WERI-Rb-1 (cell line): ENCODE measurements around the gene NMUR2.
A peak's percentile ranks its signal among the peaks of the same experiment; 100 is the strongest.

ENCODE experiments used
- DNase-seq: peaks from one replicate; pipeline ENCODE4 v3.0.0-alpha.2; 2020
- H3K27ac ChIP-seq: fragments of 250-450 bp; sonication (Bioruptor Pico); 2 replicates; pipeline ENCODE4 v1.5.1; 2020; ENCODE audit warnings: mild to moderate bottlenecking, moderate library complexity
- H3K27me3 ChIP-seq: fragments of 250-450 bp; sonication (Bioruptor Pico); 2 replicates; pipeline ENCODE4 v1.5.1; 2021; ENCODE audit warnings: mild to moderate bottlenecking, low read depth, moderate library complexity; ENCODE audit not compliant: insufficient read depth, severe bottlenecking
- H3K36me3 ChIP-seq: fragments of 250-450 bp; sonication (Bioruptor Pico); 2 replicates; pipeline ENCODE4 v1.5.1; 2020; ENCODE audit warnings: mild to moderate bottlenecking, moderate library complexity
- H3K4me3 ChIP-seq: 2 replicates; pipeline ENCODE4 v1.5.1; 2011; ENCODE audit warnings: low read depth, mild to moderate bottlenecking, control low read depth, low read length
- H3K9me3 ChIP-seq: fragments of 250-450 bp; sonication (Bioruptor Pico); 2 replicates; pipeline ENCODE4 v1.5.1; 2021; ENCODE audit warnings: mild to moderate bottlenecking, moderate library complexity; ENCODE audit not compliant: severe bottlenecking
- TF ChIP-seq, protein P1 (sequence below): IDR thresholded peaks from 2 replicates; pipeline ENCODE4 v1.5.1; 2011; ENCODE audit warnings: low read depth, mild to moderate bottlenecking, control low read depth, inconsistent platforms, low read length

The NMUR2 gene, protein sequence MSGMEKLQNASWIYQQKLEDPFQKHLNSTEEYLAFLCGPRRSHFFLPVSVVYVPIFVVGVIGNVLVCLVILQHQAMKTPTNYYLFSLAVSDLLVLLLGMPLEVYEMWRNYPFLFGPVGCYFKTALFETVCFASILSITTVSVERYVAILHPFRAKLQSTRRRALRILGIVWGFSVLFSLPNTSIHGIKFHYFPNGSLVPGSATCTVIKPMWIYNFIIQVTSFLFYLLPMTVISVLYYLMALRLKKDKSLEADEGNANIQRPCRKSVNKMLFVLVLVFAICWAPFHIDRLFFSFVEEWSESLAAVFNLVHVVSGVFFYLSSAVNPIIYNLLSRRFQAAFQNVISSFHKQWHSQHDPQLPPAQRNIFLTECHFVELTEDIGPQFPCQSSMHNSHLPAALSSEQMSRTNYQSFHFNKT

DNA sequence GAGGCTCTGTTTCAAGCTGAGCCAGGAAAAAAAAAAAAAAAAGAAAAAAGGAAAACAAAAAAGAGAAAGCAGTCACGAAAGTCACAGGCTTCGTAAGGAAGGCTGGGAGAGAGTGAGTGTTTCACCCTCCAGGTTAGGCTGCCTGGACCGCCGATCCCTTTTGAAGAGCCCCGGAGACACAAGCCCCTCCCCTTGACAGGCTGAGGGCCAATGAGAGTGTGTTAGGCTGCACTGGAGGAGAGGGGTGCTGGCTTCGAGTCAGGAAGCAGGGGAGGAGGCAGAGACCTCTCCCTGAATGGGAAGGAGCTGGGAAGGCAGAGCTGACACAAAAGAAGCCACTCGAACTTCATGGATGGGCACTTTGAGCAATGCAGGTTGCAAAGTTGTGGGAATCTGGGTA is at the start of gene NMUR2:
Gene NMUR2, minus strand, starts transcription at position 135 of the 400 bp plus-strand sequence. CDS start 166 bp downstream, outside the sequence.
- peaks cover 3% of the 10 kb centered on the region for H3K27me3 ChIP-seq
- peak; percentile 27 for DNase-seq

DNA sequence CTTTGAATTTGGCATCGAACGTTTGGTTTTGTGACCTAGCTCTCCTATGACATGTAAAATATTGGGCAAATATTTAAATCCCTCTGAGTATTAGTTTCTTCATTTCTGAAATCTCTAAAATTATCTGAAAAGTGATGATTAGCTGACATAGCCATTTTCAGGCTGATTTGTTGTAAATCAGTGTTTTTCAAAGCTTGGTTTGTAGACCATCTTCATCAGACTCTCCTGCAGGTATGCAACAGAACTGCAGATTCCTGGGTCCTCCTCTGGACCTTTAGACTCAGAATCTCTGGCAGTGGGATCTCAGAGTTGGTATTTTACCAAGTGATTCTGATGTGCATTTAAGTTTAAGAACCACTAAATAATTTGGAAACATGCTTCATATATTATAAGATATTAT is 38.9 kb upstream of the NMUR2 start:
- Histone ChIP-seq H3K9me3 (no peaks in the 10 kb centered on the region), H3K27me3 (no peaks in the 10 kb centered on the region), H3K36me3 (no peaks in the 10 kb centered on the region), H3K4me3 (no peak overlapping the region), H3K27ac (no peak overlapping the region)
- DNase-seq = no peak
- TF ChIP-seq, protein P1, sequence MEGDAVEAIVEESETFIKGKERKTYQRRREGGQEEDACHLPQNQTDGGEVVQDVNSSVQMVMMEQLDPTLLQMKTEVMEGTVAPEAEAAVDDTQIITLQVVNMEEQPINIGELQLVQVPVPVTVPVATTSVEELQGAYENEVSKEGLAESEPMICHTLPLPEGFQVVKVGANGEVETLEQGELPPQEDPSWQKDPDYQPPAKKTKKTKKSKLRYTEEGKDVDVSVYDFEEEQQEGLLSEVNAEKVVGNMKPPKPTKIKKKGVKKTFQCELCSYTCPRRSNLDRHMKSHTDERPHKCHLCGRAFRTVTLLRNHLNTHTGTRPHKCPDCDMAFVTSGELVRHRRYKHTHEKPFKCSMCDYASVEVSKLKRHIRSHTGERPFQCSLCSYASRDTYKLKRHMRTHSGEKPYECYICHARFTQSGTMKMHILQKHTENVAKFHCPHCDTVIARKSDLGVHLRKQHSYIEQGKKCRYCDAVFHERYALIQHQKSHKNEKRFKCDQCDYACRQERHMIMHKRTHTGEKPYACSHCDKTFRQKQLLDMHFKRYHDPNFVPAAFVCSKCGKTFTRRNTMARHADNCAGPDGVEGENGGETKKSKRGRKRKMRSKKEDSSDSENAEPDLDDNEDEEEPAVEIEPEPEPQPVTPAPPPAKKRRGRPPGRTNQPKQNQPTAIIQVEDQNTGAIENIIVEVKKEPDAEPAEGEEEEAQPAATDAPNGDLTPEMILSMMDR = no peak

More for the DNA sequence above, at the start of gene NMUR2:
- no peaks in the 10 kb centered on the region for H3K9me3 ChIP-seq
- H3K36me3 ChIP-seq = no peaks in the 10 kb centered on the region
- H3K27ac ChIP-seq = no peak within 1 kb of the TSS
- TF ChIP-seq, protein P1 = no peak
- no peak within 1 kb of the TSS for H3K4me3 ChIP-seq

DNA sequence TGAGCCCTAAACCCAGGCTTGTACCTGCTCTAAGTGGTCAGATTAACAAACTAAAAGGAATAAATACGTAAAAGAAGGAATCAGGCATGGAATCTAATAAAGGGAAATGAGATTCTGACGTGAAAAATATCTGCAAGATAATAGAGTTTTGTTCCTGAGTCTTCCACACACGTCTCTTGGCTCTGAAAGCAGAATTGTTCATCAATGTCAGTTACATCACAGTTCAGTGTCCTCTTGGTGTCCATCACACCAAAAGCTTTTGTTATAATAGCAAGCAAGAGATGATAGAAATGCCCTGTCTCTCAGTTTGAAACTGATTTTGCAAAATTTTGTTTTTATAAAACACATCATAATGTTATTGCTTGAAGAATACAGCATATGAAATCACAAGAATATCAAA is 34.7 kb upstream of the NMUR2 start:
- H3K4me3 ChIP-seq = no peak overlapping the region
- no peaks in the 10 kb centered on the region for H3K27me3 ChIP-seq
- H3K36me3 ChIP-seq = no peaks in the 10 kb centered on the region
- TF ChIP-seq, protein P1 = no peak
- no peak for DNase-seq
- no peaks in the 10 kb centered on the region for H3K9me3 ChIP-seq
- no peak overlapping the region for H3K27ac ChIP-seq

DNA sequence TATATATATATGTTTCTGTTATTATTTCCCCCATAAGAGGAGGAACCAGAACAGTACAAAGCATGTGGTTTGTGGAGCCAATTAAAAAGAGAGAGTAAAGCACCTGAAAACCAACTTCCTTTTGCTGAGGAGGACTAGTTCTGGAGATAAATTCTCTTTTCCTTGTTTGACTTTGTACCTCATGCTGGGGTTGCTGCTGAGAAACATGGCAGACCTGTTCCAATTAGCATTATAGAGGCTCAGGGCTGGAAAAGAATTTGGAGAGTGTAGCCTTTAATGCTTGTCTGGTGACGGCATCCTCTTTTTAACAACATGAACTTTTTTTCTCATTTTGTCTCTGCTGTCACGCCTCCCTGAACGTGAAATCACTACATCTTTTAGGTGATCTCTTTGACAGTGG is 32.8 kb upstream of the NMUR2 start:
- no peak overlapping the region for H3K27ac ChIP-seq
- no peaks in the 10 kb centered on the region for H3K27me3 ChIP-seq
- no peak overlapping the region for H3K4me3 ChIP-seq
- H3K36me3 ChIP-seq = no peaks in the 10 kb centered on the region
- TF ChIP-seq, protein P1 = no peak
- H3K9me3 ChIP-seq = no peaks in the 10 kb centered on the region
- no peak for DNase-seq

DNA sequence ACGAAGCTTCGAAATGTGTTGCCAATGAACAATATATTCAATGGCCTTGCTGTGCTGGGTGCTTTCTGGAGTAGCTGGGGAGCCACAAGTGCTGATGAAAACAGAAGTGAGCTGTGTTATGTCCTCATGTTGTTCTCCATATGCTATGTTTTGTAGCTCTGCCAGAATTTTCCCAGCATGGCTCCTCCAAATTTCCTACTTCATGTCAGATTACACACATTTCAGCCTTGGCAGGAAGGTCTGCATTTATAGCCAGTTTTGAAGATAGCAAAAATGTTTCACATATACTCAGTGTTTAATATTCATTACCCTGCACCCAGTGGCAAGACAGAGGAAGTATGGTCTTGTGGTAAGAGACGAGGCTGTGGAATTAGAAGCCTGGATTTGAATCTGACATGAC is 22.6 kb upstream of the NMUR2 start:
- H3K27ac ChIP-seq = no peak overlapping the region
- DNase-seq = no peak
- TF ChIP-seq, protein P1 = no peak
- H3K9me3 ChIP-seq = no peaks in the 10 kb centered on the region
- no peaks in the 10 kb centered on the region for H3K27me3 ChIP-seq
- no peaks in the 10 kb centered on the region for H3K36me3 ChIP-seq
- no peak overlapping the region for H3K4me3 ChIP-seq
